ENCODE results near the gene CPEB3. TPM values are rescaled to one million over a fixed set of nuclear protein-coding genes. Genes with fewer than 3 reads are reported as not detected.

The CPEB3 gene
- total and polyA plus RNA-seq, 11 donors, result 1.5 to 17.2 (median 9.9) TPM

GRCh38 chr10:92241501-92241900 lies 49.4 kb downstream of the CPEB3 start:
- TF ChIP-seq POLR2A (IDR thresholded peaks at IDR 0.05), result no peak
- TF ChIP-seq CTCF (IDR thresholded peaks at IDR 0.05), result no peak
- no peaks in the 10 kb centered on the region for H3K36me3 ChIP-seq
- no peaks in the 10 kb centered on the region for H3K9me3 ChIP-seq
- intact Hi-C loops (cut with DNase I), result loop anchor here in 9 of 10 donors (2.0 to 10.0 kb wide), 6 partner anchors 36 to 157 kb away; partner anchors contain the start of genes CPEB3 (in 6 of the 9) and MARCHF5 (in 6 of the 9)
- 31 to 42% (median 36%) methylated on average over 1 of the region's 1 CpG for WGBS, 4 donors
- no peak for ATAC-seq
- H3K4me1 ChIP-seq, result peaks cover 0 to 49% (median 21%) of the 10 kb centered on the region in 12 donors
- no peaks in the 10 kb centered on the region for H3K27me3 ChIP-seq
- H3K4me3 ChIP-seq, result peak overlapping the region in 11 of 12 donors; percentile 49 to 82 (median 76)
- H3K27ac ChIP-seq, result peak overlapping the region; percentile 46 to 91 (median 88)
- DNase-seq, result no peak

GRCh38 chr10:92241158-92241500 lies 49.7 kb downstream of the CPEB3 start:
- peaks cover 0 to 52% (median 21%) of the 10 kb centered on the region in 12 donors for H3K4me1 ChIP-seq
- peak overlapping the region; percentile 46 to 91 (median 88) for H3K27ac ChIP-seq
- ATAC-seq, result peak; percentile 31 to 53 (median 45)
- H3K4me3 ChIP-seq, result peak overlapping the region; percentile 49 to 82 (median 75)
- peak in 2 of 5 donors; percentile 17 to 58 for DNase-seq
- TF ChIP-seq POLR2A (IDR thresholded peaks at IDR 0.05), result no peak
- TF ChIP-seq CTCF (IDR thresholded peaks at IDR 0.05), result no peak
- H3K27me3 ChIP-seq, result no peaks in the 10 kb centered on the region
- no peaks in the 10 kb centered on the region for H3K36me3 ChIP-seq
- intact Hi-C loops (cut with DNase I), result loop anchor here in 9 of 10 donors (2.0 to 10.0 kb wide), 6 partner anchors 36 to 156 kb away; partner anchors contain the start of genes CPEB3 (in 6 of the 9) and MARCHF5 (in 6 of the 9)
- H3K9me3 ChIP-seq, result no peaks in the 10 kb centered on the region
- 4 to 10% (median 8%) methylated on average over 9 of the region's 9 CpGs for WGBS, 4 donors

GRCh38 chr10:92240289-92241157 lies 50.4 kb downstream of the CPEB3 start:
- peak in 1 of 2 donors; percentile 54 for TF ChIP-seq POLR2A (IDR thresholded peaks at IDR 0.05)
- no peak for TF ChIP-seq CTCF (IDR thresholded peaks at IDR 0.05)
- 0% methylated on average over 28 of the region's 28 CpGs for WGBS, 4 donors
- peak overlapping the region; percentile 62 to 91 (median 88) for H3K27ac ChIP-seq
- intact Hi-C loops (cut with DNase I), result loop anchor here in 9 of 10 donors (1.0 to 10.0 kb wide), 7 partner anchors 37 to 156 kb away; partner anchors contain the start of genes CPEB3 (in 7 of the 9) and MARCHF5 (in 7 of the 9)
- DNase-seq (peak in 4 of 5 donors; percentile 59 to 72 (median 68)), ATAC-seq (peak; percentile 72 to 82 (median 77))
- peaks cover 0 to 3% (median 0%) of the 10 kb centered on the region in 9 donors for H3K36me3 ChIP-seq
- H3K27me3 ChIP-seq, result no peaks in the 10 kb centered on the region
- no peaks in the 10 kb centered on the region for H3K9me3 ChIP-seq
- peak overlapping the region; percentile 49 to 82 (median 75) for H3K4me3 ChIP-seq
- H3K4me1 ChIP-seq, result peaks cover 0 to 58% (median 25%) of the 10 kb centered on the region in 12 donors

All from heart left ventricle (tissue), 16 donors.